Measurements from ENCODE around the gene NBAS. TPM values are rescaled to one million over a fixed set of nuclear protein-coding genes. Genes with fewer than 3 reads are reported as not detected.

The NBAS gene
- total RNA-seq, 1 donor from 2014 or later = 57.6 TPM

DNA sequence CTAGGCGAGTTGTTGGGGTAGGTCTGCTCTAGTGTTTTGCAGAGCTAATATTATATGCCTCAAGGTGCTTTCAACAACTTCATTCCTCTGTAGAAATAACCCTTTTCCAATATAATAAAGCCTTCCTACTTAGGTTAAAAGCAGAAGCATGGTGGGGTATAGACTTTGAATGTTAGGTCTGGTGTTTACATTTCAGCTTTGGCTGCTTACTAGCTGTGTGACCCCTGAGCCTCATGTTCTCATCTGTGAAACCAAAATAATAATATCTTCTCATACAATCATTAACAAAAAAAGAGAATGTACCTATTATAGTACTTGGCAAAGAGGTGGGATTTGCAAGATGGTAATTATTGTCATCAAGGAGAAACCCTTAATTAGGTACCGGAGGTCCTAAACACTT is 386.6 kb downstream of the NBAS start:
- Histone ChIP-seq H3K4me1 (ENCODE audit: insufficient read depth, low read length) (peaks cover 23% of the 10 kb centered on the region), H4K20me1 (ENCODE audit: insufficient read depth, low read length) (no peaks in the 10 kb centered on the region), H3K9me3 (ENCODE audit: insufficient read depth, low read depth, low read length) (no peaks in the 10 kb centered on the region), H3K4me2 (ENCODE audit: low read length) (no peak overlapping the region), H3K79me2 (ENCODE audit: insufficient read depth, low read length) (no peaks in the 10 kb centered on the region), H3K27me3 (ENCODE audit: insufficient read depth, low read length) (no peaks in the 10 kb centered on the region), H3K4me3 (ENCODE audit: insufficient read depth, low read depth, low read length) (no peak overlapping the region), H2AFZ (ENCODE audit: low read depth, low read length) (no peak overlapping the region), H3K27ac (ENCODE audit: low read depth, low read length) (no peak overlapping the region), H3K36me3 (ENCODE audit: insufficient read depth, low read length) (no peaks in the 10 kb centered on the region), H3K9ac (ENCODE audit: low read length) (no peak overlapping the region)
- Mint-ChIP-seq H3K36me3 (ENCODE audit: low read depth, unreplicated experiment) (peaks cover 4% of the 10 kb centered on the region), H3K4me1 (ENCODE audit: low read depth, unreplicated experiment) (peaks cover 27% of the 10 kb centered on the region), H3K27ac (ENCODE audit: unreplicated experiment) (no peak overlapping the region), H3K9me3 (ENCODE audit: unreplicated experiment) (no peaks in the 10 kb centered on the region), H3K27me3 (ENCODE audit: low read depth, unreplicated experiment) (no peaks in the 10 kb centered on the region), H3K4me3 (ENCODE audit: unreplicated experiment) (no peak overlapping the region)
- FAIRE-seq = no peak
- DNase-seq (ENCODE audit: low read depth) = no peak
- no peak for TF ChIP-seq EZH2 (IDR thresholded peaks at IDR 0.05; ENCODE audit: insufficient read depth, low read length)
- TF ChIP-seq, protein P1, sequence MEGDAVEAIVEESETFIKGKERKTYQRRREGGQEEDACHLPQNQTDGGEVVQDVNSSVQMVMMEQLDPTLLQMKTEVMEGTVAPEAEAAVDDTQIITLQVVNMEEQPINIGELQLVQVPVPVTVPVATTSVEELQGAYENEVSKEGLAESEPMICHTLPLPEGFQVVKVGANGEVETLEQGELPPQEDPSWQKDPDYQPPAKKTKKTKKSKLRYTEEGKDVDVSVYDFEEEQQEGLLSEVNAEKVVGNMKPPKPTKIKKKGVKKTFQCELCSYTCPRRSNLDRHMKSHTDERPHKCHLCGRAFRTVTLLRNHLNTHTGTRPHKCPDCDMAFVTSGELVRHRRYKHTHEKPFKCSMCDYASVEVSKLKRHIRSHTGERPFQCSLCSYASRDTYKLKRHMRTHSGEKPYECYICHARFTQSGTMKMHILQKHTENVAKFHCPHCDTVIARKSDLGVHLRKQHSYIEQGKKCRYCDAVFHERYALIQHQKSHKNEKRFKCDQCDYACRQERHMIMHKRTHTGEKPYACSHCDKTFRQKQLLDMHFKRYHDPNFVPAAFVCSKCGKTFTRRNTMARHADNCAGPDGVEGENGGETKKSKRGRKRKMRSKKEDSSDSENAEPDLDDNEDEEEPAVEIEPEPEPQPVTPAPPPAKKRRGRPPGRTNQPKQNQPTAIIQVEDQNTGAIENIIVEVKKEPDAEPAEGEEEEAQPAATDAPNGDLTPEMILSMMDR (IDR thresholded peaks at IDR 0.05; ENCODE audit: insufficient read depth, low read depth, low read length) = no peak

DNA sequence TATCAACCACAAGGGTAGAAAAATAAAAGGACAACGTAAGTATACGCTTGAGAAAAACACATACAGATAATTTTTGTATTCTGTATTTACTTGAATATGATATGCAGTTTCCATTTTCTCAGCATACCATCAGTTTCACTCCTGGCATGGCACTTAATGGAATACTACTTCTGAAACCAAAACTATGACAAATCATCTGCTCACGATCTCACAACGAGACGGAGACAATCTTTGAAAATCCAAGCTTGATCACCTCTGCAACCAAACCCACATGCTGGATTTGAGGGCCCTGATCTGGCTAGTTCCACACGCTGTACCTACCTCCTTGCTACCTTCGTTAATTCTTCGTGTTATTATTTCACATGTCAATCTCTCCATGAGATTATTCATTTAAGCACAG is 387.6 kb downstream of the NBAS start:
- no peaks in the 10 kb centered on the region for H3K9me3 ChIP-seq (ENCODE audit: insufficient read depth, low read depth, low read length)
- Mint-ChIP-seq H3K27me3 (ENCODE audit: low read depth, unreplicated experiment) (no peaks in the 10 kb centered on the region), H3K4me3 (ENCODE audit: unreplicated experiment) (no peak overlapping the region), H3K9me3 (ENCODE audit: unreplicated experiment) (no peaks in the 10 kb centered on the region), H3K4me1 (ENCODE audit: low read depth, unreplicated experiment) (peaks cover 36% of the 10 kb centered on the region), H3K36me3 (ENCODE audit: low read depth, unreplicated experiment) (peaks cover 7% of the 10 kb centered on the region), H3K27ac (ENCODE audit: unreplicated experiment) (no peak overlapping the region)
- TF ChIP-seq, protein P1 (IDR thresholded peaks at IDR 0.05; ENCODE audit: insufficient read depth, low read depth, low read length) = no peak
- TF ChIP-seq EZH2 (IDR thresholded peaks at IDR 0.05; ENCODE audit: insufficient read depth, low read length) = no peak
- H3K27me3 ChIP-seq (ENCODE audit: insufficient read depth, low read length) = no peaks in the 10 kb centered on the region
- no peak overlapping the region for H2AFZ ChIP-seq (ENCODE audit: low read depth, low read length)
- no peak overlapping the region for H3K27ac ChIP-seq (ENCODE audit: low read depth, low read length)
- FAIRE-seq = no peak
- no peak overlapping the region for H3K4me3 ChIP-seq (ENCODE audit: insufficient read depth, low read depth, low read length)
- H3K4me2 ChIP-seq (ENCODE audit: low read length) = no peak overlapping the region
- peaks cover 27% of the 10 kb centered on the region for H3K4me1 ChIP-seq (ENCODE audit: insufficient read depth, low read length)
- no peak overlapping the region for H3K9ac ChIP-seq (ENCODE audit: low read length)
- H3K79me2 ChIP-seq (ENCODE audit: insufficient read depth, low read length) = no peaks in the 10 kb centered on the region
- H3K36me3 ChIP-seq (ENCODE audit: insufficient read depth, low read length) = no peaks in the 10 kb centered on the region
- no peaks in the 10 kb centered on the region for H4K20me1 ChIP-seq (ENCODE audit: insufficient read depth, low read length)
- no peak for DNase-seq (ENCODE audit: low read depth)

DNA sequence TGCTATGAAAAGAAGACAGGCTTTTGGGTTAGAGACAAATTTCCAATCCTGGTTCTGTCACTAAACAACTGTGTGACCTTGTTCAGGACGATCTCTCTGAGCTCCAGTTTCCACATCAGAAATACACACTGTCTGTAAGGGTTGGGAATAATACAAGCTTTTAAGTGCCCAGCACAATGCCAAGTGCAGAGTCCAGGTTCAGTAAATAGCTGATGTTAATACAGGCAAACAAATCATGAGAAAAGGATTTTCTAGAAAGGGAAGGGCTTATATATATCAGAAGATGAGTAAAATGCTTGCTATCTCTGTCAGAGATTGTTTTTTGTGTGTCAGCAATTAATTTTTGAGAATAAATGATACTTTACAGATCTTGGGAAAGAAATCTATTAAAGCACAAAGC is 388.3 kb downstream of the NBAS start:
- no peak overlapping the region for H3K4me3 Mint-ChIP-seq (ENCODE audit: unreplicated experiment)
- H3K4me1 Mint-ChIP-seq (ENCODE audit: low read depth, unreplicated experiment) = peaks cover 36% of the 10 kb centered on the region
- no peak for FAIRE-seq

More for the DNA sequence above, 388.3 kb downstream of the NBAS start:
- TF ChIP-seq EZH2 (IDR thresholded peaks at IDR 0.05; ENCODE audit: insufficient read depth, low read length) = no peak
- TF ChIP-seq, protein P1 (IDR thresholded peaks at IDR 0.05; ENCODE audit: insufficient read depth, low read depth, low read length) = no peak
- H3K9me3 Mint-ChIP-seq (ENCODE audit: unreplicated experiment) = no peaks in the 10 kb centered on the region
- Histone ChIP-seq H3K79me2 (ENCODE audit: insufficient read depth, low read length) (no peaks in the 10 kb centered on the region), H4K20me1 (ENCODE audit: insufficient read depth, low read length) (no peaks in the 10 kb centered on the region), H3K9ac (ENCODE audit: low read length) (no peak overlapping the region), H3K27me3 (ENCODE audit: insufficient read depth, low read length) (no peaks in the 10 kb centered on the region), H3K4me3 (ENCODE audit: insufficient read depth, low read depth, low read length) (no peak overlapping the region), H3K4me1 (ENCODE audit: insufficient read depth, low read length) (peaks cover 27% of the 10 kb centered on the region), H3K36me3 (ENCODE audit: insufficient read depth, low read length) (no peaks in the 10 kb centered on the region), H3K9me3 (ENCODE audit: insufficient read depth, low read depth, low read length) (no peaks in the 10 kb centered on the region), H2AFZ (ENCODE audit: low read depth, low read length) (no peak overlapping the region), H3K27ac (ENCODE audit: low read depth, low read length) (no peak overlapping the region), H3K4me2 (ENCODE audit: low read length) (no peak overlapping the region)
- no peaks in the 10 kb centered on the region for H3K27me3 Mint-ChIP-seq (ENCODE audit: low read depth, unreplicated experiment)
- DNase-seq (ENCODE audit: low read depth) = no peak
- H3K36me3 Mint-ChIP-seq (ENCODE audit: low read depth, unreplicated experiment) = peaks cover 7% of the 10 kb centered on the region
- no peak overlapping the region for H3K27ac Mint-ChIP-seq (ENCODE audit: unreplicated experiment)

Data from astrocyte (in vitro differentiated cells and primary cell).